Endothelial cell of umbilical vein (primary cell): ENCODE data around the gene MTM1. TPM values are rescaled to one million over a fixed set of nuclear protein-coding genes. Genes with fewer than 3 reads are reported as not detected.

Experiments
- BruUV-seq: library from RNA; stranded (reverse); fragments of 400-500 nt; replicated peaks from 2 replicates; lab custom pipeline; 2021; lab: Mats Ljungman, UMichigan
- CTCF ChIA-PET: fragments of 300-600, 350-600 bp; sonication (Branson Sonifier 250); formaldehyde crosslinking; loops from one replicate; lab custom pipeline; 2021; ENCODE audit warnings: antibody characterized with exemption, inconsistent platforms; lab: Charles Lee
- POLR2A ChIA-PET: fragments of 300-600, 350-600 bp; sonication (Branson Sonifier 250); formaldehyde crosslinking; loops from one replicate; lab custom pipeline; 2021; ENCODE audit warnings: antibody characterized with exemption, inconsistent platforms; lab: Charles Lee
- DNase-seq: peaks from one replicate; pipeline ENCODE4 v3.0.0-alpha.2; 2011; ENCODE audit warnings: low read depth, low spot score
- FAIRE-seq: peaks from 2 replicates; lab custom pipeline; 2011; peaks lifted over from hg19 to GRCh38; lab: Jason Lieb, UNC
- H2AFZ ChIP-seq: 2 replicates; pipeline ENCODE4 v1.6.0; 2012; ENCODE audit warnings: low read depth, low read length, control low read depth, inconsistent platforms
- H3K27ac ChIP-seq: 2 replicates; pipeline ENCODE4 v1.5.1; 2011; ENCODE audit warnings: low read depth, mild to moderate bottlenecking, control low read depth, low read length, moderate library complexity; ENCODE audit not compliant: insufficient read depth
- H3K27me3 ChIP-seq, 2 experiments: 2 replicates each; pipeline versions ENCODE4 v1.6.0 to v1.6.1; 2011; ENCODE audit warnings: low read length in 2 of 2, mixed read lengths in 1 of 2; ENCODE audit not compliant: control insufficient read depth in 2 of 2, insufficient read depth in 2 of 2
- H3K36me3 ChIP-seq, 2 experiments: 2 replicates in 1 of 2; 3 replicates in 1 of 2; pipeline ENCODE4 v1.5.1; 2011; ENCODE audit warnings: low read length in 2 of 2, mild to moderate bottlenecking in 1 of 2, moderate library complexity in 1 of 2; ENCODE audit not compliant: control insufficient read depth in 2 of 2, insufficient read depth in 2 of 2; ENCODE audit errors: extremely low read depth in 1 of 2
- H3K4me1 ChIP-seq: 3 replicates; pipeline ENCODE4 v1.5.1; 2011; ENCODE audit warnings: mild to moderate bottlenecking, low read length; ENCODE audit not compliant: control insufficient read depth, insufficient read depth; ENCODE audit errors: extremely low read depth
- H3K4me2 ChIP-seq: 2 replicates; pipeline ENCODE4 v1.6.1; 2011; ENCODE audit warnings: low read length, control low read depth, mixed read lengths; ENCODE audit not compliant: insufficient read depth
- H3K4me3 ChIP-seq, 3 experiments: fragments of 200-600 bp in 1 of 3; sonication (generic), shearing (Covaris generic) in 1 of 3; replicated peaks in 1 of 3; 2 replicates each; pipeline ENCODE4 v1.5.1; 2011 to 2016; ENCODE audit warnings: control low read depth in 3 of 3, low read length in 3 of 3, mild to moderate bottlenecking in 2 of 3, inconsistent platforms in 1 of 3, low read depth in 1 of 3, moderate library complexity in 1 of 3; ENCODE audit not compliant: insufficient read depth in 1 of 3
- H3K79me2 ChIP-seq: 2 replicates; pipeline ENCODE4 v1.6.0; 2012; ENCODE audit warnings: low read length, inconsistent platforms; ENCODE audit not compliant: control insufficient read depth, insufficient read depth
- H3K9ac ChIP-seq: replicated peaks from 2 replicates; pipeline ENCODE3; 2011; ENCODE audit warnings: low read length, control low read depth; ENCODE audit not compliant: insufficient read depth; ENCODE audit errors: extremely low read depth
- H3K9me1 ChIP-seq: replicated peaks from 3 replicates; pipeline ENCODE4 v1.6.0; 2011; ENCODE audit warnings: mild to moderate bottlenecking, low read length; ENCODE audit not compliant: control insufficient read depth, insufficient read depth; ENCODE audit errors: extremely low read depth
- H3K9me3 ChIP-seq: replicated peaks from 2 replicates; pipeline ENCODE4 v1.5.1; 2012; ENCODE audit warnings: low read length, inconsistent platforms; ENCODE audit not compliant: control insufficient read depth, insufficient read depth
- H4K20me1 ChIP-seq: replicated peaks from 2 replicates; pipeline ENCODE3; 2011; ENCODE audit warnings: mild to moderate bottlenecking, low read length; ENCODE audit not compliant: control insufficient read depth, insufficient read depth; ENCODE audit errors: extremely low read depth
- CTCF ChIP-seq, 2 donors: IDR thresholded peaks; 1 replicate in 1 of 2; 2 replicates in 1 of 2; pipeline ENCODE4 v1.5.1; 2011; ENCODE audit warnings: low read length in 2 of 2, mild to moderate bottlenecking in 2 of 2, moderate library complexity in 2 of 2, control low read depth in 1 of 2, inconsistent platforms in 1 of 2, low read depth in 1 of 2; ENCODE audit not compliant: insufficient read depth in 1 of 2; ENCODE audit errors: extremely low read depth in 1 of 2
- EZH2 ChIP-seq: IDR thresholded peaks from 2 replicates; pipeline ENCODE4 v1.6.1; 2012; ENCODE audit warnings: borderline replicate concordance, low read depth, mild to moderate bottlenecking, moderate library complexity, low read length, inconsistent platforms; ENCODE audit not compliant: severe bottlenecking
- FOS ChIP-seq: IDR thresholded peaks from 2 replicates; pipeline ENCODE4 v1.6.1; 2011; ENCODE audit warnings: mild to moderate bottlenecking, low read length, moderate library complexity, borderline replicate concordance; ENCODE audit not compliant: insufficient read depth
- GATA2 ChIP-seq: IDR thresholded peaks from 2 replicates; pipeline ENCODE4 v1.7.0; 2011; ENCODE audit warnings: low read depth, mild to moderate bottlenecking, moderate library complexity, mixed read lengths, low read length; ENCODE audit not compliant: insufficient read length, insufficient read depth
- JUN ChIP-seq: IDR thresholded peaks from 2 replicates; pipeline ENCODE4 v1.6.1; 2011; ENCODE audit warnings: borderline replicate concordance, low read depth; ENCODE audit not compliant: insufficient read length, insufficient read depth
- MAX ChIP-seq: IDR thresholded peaks from 2 replicates; pipeline ENCODE4 v1.6.1; 2011; ENCODE audit not compliant: insufficient read depth, insufficient read length
- MYC ChIP-seq: IDR thresholded peaks from one replicate; pipeline ENCODE4 v1.6.1; 2011; ENCODE audit warnings: mild to moderate bottlenecking, low read depth, low read length
- POLR2A ChIP-seq: IDR thresholded peaks from 2 replicates; pipeline ENCODE4 v1.6.1; 2012; ENCODE audit warnings: low read depth, mild to moderate bottlenecking, control low read depth, low read length
- POLR2AphosphoS5 ChIP-seq: IDR thresholded peaks from 2 replicates; pipeline ENCODE4 v1.6.1; 2012; ENCODE audit warnings: low read depth, mild to moderate bottlenecking, control low read depth, low read length, moderate library complexity; ENCODE audit not compliant: insufficient read depth
- dilution Hi-C: fragments of 300-500 bp; cut with MboI; formaldehyde crosslinking; loops from one replicate; pipeline ENCODE4 v1.15.0; 2019; ENCODE audit warnings: low sequenced_read_pairs; ENCODE audit not compliant: extremely low pct_ligation_motif_present
- intact Hi-C: fragments of 100-400 bp; cut with micrococcal nuclease; formaldehyde crosslinking; loops from one replicate; pipeline ENCODE4 v1.10.0; 2022
- polyA plus RNA-seq, 4 experiments: library from polyadenylated mRNA; depleted of rRNA in 3 of 4; stranded (reverse) in 3 of 4; unstranded in 1 of 4; fragments of >200 nt; gene quantifications; 2 replicates each; pipeline versions ENCODE4 v1.2.1 to v1.2.3, GENCODE V29; 2011 to 2012; ENCODE audit warnings: missing spikeins in 1 of 4
- total RNA-seq: library from RNA; stranded (reverse); gene quantifications from 2 replicates; pipeline ENCODE4 v1.2.3, GENCODE V29; 2021

Gene MTM1
- total and polyA plus RNA-seq, 2 donors (not counting 3 experiments of a cell fraction or from before 2014, with no cell fraction given) = 2.4 to 13.2 TPM

GRCh38 chrX:150522494-150522893, 45.9 kb upstream of the MTM1 start:
- no peaks in the 10 kb centered on the region for H3K79me2 ChIP-seq
- BruUV-seq = no TSS peak
- no peak overlapping the region for H2AFZ ChIP-seq
- no peaks in the 10 kb centered on the region for H3K9me1 ChIP-seq
- ChIA-PET POLR2A (no interaction called here), CTCF (no interaction called here)
- TF ChIP-seq MYC (no peak), MAX (no peak), POLR2AphosphoS5 (no peak), EZH2 (no peak), JUN (no peak), GATA2 (no peak), POLR2A (no peak), CTCF (IDR thresholded peaks at IDR 0.05; ENCODE audit: extremely low read depth in 1 of 2, insufficient read depth in 1 of 2, low read depth in 1 of 2, low read length in 2 of 2) (no peak), FOS (no peak)
- intact Hi-C loops (no loop called here), dilution Hi-C loops (no loop called here)
- FAIRE-seq (no peak), DNase-seq (no peak)
- H3K4me3 ChIP-seq = no peak overlapping the region
- H3K9ac ChIP-seq = no peak overlapping the region
- H3K27me3 ChIP-seq = no peaks in the 10 kb centered on the region
- no peak overlapping the region for H3K27ac ChIP-seq
- peaks cover 7% of the 10 kb centered on the region for H3K4me1 ChIP-seq
- no peaks in the 10 kb centered on the region for H4K20me1 ChIP-seq
- no peaks in the 10 kb centered on the region for H3K36me3 ChIP-seq
- no peaks in the 10 kb centered on the region for H3K9me3 ChIP-seq
- no peak overlapping the region for H3K4me2 ChIP-seq
